ENCODE measurements around the gene ARHGAP15.

DNA sequence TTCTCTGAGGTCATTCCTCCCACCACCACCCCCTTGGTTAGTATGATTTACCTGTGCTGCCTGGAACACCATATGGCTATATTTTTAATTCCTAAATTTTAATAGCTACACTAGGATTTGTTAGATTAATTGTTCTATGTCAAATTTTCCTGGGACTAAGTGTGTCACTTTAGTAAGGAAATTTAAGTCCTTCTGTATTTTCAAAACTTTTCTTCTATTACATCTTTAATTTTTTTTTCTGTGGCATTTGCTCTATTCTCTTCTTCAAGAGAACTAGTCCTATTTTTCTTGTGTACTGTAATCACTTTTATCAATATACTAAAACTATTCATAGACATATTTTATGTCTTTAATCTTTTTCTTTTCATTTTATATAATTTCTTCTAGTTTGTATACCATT, 456.9 kb downstream of the ARHGAP15 start:
- TF ChIP-seq, protein P1, sequence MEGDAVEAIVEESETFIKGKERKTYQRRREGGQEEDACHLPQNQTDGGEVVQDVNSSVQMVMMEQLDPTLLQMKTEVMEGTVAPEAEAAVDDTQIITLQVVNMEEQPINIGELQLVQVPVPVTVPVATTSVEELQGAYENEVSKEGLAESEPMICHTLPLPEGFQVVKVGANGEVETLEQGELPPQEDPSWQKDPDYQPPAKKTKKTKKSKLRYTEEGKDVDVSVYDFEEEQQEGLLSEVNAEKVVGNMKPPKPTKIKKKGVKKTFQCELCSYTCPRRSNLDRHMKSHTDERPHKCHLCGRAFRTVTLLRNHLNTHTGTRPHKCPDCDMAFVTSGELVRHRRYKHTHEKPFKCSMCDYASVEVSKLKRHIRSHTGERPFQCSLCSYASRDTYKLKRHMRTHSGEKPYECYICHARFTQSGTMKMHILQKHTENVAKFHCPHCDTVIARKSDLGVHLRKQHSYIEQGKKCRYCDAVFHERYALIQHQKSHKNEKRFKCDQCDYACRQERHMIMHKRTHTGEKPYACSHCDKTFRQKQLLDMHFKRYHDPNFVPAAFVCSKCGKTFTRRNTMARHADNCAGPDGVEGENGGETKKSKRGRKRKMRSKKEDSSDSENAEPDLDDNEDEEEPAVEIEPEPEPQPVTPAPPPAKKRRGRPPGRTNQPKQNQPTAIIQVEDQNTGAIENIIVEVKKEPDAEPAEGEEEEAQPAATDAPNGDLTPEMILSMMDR (IDR thresholded peaks at IDR 0.05), result no peak
- TF ChIP-seq POLR2A (IDR thresholded peaks at IDR 0.05) (no peak), EP300 (IDR thresholded peaks at IDR 0.05) (no peak)

Measured in suprapubic skin (tissue), 3 donors.